HG03342 (cell line): ENCODE results near the gene SNW1.
A peak's percentile ranks its signal among the peaks of the same experiment; 100 is the strongest.
"Not testable (repeated sequence)": the region's sequence is repeated elsewhere in the genome, so short reads cannot be mapped to it uniquely, and the experiment has no call there.

ENCODE experiments used
- ATAC-seq: cut with Tn5 transposase; IDR thresholded peaks from one replicate; pipeline ENCODE4 v1.9.1; 2021; ENCODE audit warnings: mild to moderate bottlenecking, moderate library complexity; ENCODE audit not compliant: unreplicated experiment

Gene SNW1

GRCh38 chr14:77752799-77753516, 8.0 kb downstream of the SNW1 start:
- no peak for ATAC-seq

- ATAC-seq, result no peak
These were observed 8.7 kb downstream of the SNW1 start for GRCh38 chr14:77752266-77752665.

GRCh38 chr14:77747425-77747824, 13.5 kb downstream of the SNW1 start:
- not testable (repeated sequence) for ATAC-seq

GRCh38 chr14:77746064-77746702, 14.8 kb downstream of the SNW1 start:
- ATAC-seq, result no peak

GRCh38 chr14:77741438-77741837, 19.5 kb downstream of the SNW1 start:
- no peak for ATAC-seq

GRCh38 chr14:77738559-77739250, 22.3 kb downstream of the SNW1 start:
- no peak for ATAC-seq

GRCh38 chr14:77730976-77731497, 29.9 kb downstream of the SNW1 start:
- no peak for ATAC-seq

- ATAC-seq, result no peak
These were observed 38.7 kb downstream of the SNW1 start for GRCh38 chr14:77722301-77722700.

- ATAC-seq, result no peak
These were observed 39.5 kb downstream of the SNW1 start for GRCh38 chr14:77721437-77721836.

GRCh38 chr14:77717608-77718305, 43.2 kb downstream of the SNW1 start:
- no peak for ATAC-seq

- no peak for ATAC-seq
These were observed 46.0 kb downstream of the SNW1 start for GRCh38 chr14:77714926-77715325.

- ATAC-seq, result no peak
These were observed 50.6 kb downstream of the SNW1 start for GRCh38 chr14:77710364-77710763.

- ATAC-seq, result no peak
These were observed 51.5 kb downstream of the SNW1 start for GRCh38 chr14:77709412-77709811.

GRCh38 chr14:77708749-77709148, 52.2 kb downstream of the SNW1 start:
- ATAC-seq, result no peak

GRCh38 chr14:77707724-77708408, 53.1 kb downstream of the SNW1 start, which contains the start of the genes ALKBH1 and SLIRP:
Gene ALKBH1 (minus strand): TSS chr14:77708023. CDS start chr14:77708004, 19 bp downstream.
Gene SLIRP (plus strand): TSS chr14:77708103. CDS start chr14:77708112, 9 bp downstream.
- peak; percentile 98 for ATAC-seq

- peak; percentile 18 for ATAC-seq
These were observed 53.6 kb downstream of the SNW1 start for GRCh38 chr14:77707355-77707723.

GRCh38 chr14:77691259-77691658, 69.7 kb downstream of the SNW1 start:
- no peak for ATAC-seq

- no peak for ATAC-seq
These were observed 78.8 kb downstream of the SNW1 start for GRCh38 chr14:77682158-77682553.

- ATAC-seq, result no peak
These were observed 79.5 kb downstream of the SNW1 start for GRCh38 chr14:77681196-77682157.
